HepG2 (cell line): Measurements from ENCODE around the gene RNASE13. TPM values are rescaled to one million over a fixed set of nuclear protein-coding genes. Genes with fewer than 3 reads are reported as not detected.

ENCODE experiments used
- CHD4 ChIP-seq: fragments of 200-600 bp; sonication (generic); IDR thresholded peaks from 2 replicates; pipeline ENCODE4 v1.7.0; 2017; ENCODE audit warnings: mild to moderate bottlenecking, low read length, borderline replicate concordance
- FOXM1 ChIP-seq: sonication (generic); formaldehyde crosslinking; IDR thresholded peaks from 2 replicates; pipeline ENCODE4 v1.5.0; 2020; ENCODE audit warnings: missing genetic modification reagents
- HNRNPUL1 ChIP-seq: fragments of 200-400 bp; formaldehyde crosslinking; IDR thresholded peaks from 2 replicates; pipeline ENCODE4 v1.6.1; 2017; ENCODE audit warnings: low read depth, mild to moderate bottlenecking, low read length, moderate library complexity
- MZF1 ChIP-seq: sonication (generic); formaldehyde crosslinking; IDR thresholded peaks from 2 replicates; pipeline ENCODE4 v1.8.1; 2023; ENCODE audit warnings: mild to moderate bottlenecking, missing genetic modification reagents, borderline replicate concordance
- NBN ChIP-seq: fragments of 450-650 bp; conservative IDR thresholded peaks from 2 replicates; pipeline ENCODE4 v1.6.1; 2017
- NFATC3 ChIP-seq: sonication (generic); formaldehyde crosslinking; IDR thresholded peaks from 2 replicates; pipeline ENCODE4 v1.5.1; 2020; ENCODE audit warnings: mild to moderate bottlenecking, missing genetic modification reagents
- PHF20 ChIP-seq: sonication (generic); formaldehyde crosslinking; IDR thresholded peaks from 2 replicates; pipeline ENCODE4 v1.5.0; 2020; ENCODE audit warnings: mild to moderate bottlenecking, missing genetic modification reagents
- POGZ ChIP-seq: sonication (generic); formaldehyde crosslinking; IDR thresholded peaks from 2 replicates; pipeline ENCODE4 v1.4.0; 2020; ENCODE audit warnings: mild to moderate bottlenecking, missing genetic modification reagents
- PRMT3 ChIP-seq: sonication (generic); formaldehyde crosslinking; IDR thresholded peaks from 2 replicates; pipeline ENCODE4 v1.8.1; 2022; ENCODE audit warnings: low read depth, mild to moderate bottlenecking, moderate library complexity, missing genetic modification reagents, borderline replicate concordance
- RAD51 ChIP-seq: fragments of 450-650 bp; IDR thresholded peaks from 2 replicates; pipeline ENCODE4 v1.6.1; 2016; ENCODE audit warnings: borderline replicate concordance
- SAFB2 ChIP-seq: sonication (generic); formaldehyde crosslinking; IDR thresholded peaks from 2 replicates; pipeline ENCODE4 v1.5.1; 2020; ENCODE audit warnings: missing genetic modification reagents, low read depth, mild to moderate bottlenecking, borderline replicate concordance
- SMYD3 ChIP-seq: sonication (generic); formaldehyde crosslinking; IDR thresholded peaks from 2 replicates; pipeline ENCODE4 v1.8.1; 2023; ENCODE audit warnings: mild to moderate bottlenecking, missing genetic modification reagents
- THAP11 ChIP-seq: IDR thresholded peaks from 2 replicates; pipeline ENCODE4 v1.6.1; 2016; ENCODE audit warnings: missing biosample characterization, missing genetic modification reagents
- TP53 ChIP-seq: sonication (generic); formaldehyde crosslinking; conservative IDR thresholded peaks from 2 replicates; pipeline ENCODE4 v1.4.0; 2020; ENCODE audit warnings: missing genetic modification reagents
- ZNF564 ChIP-seq: sonication (generic); formaldehyde crosslinking; IDR thresholded peaks from 2 replicates; pipeline ENCODE4 v1.8.1; 2023; ENCODE audit warnings: mild to moderate bottlenecking, missing genetic modification reagents
- ZNF567 ChIP-seq: sonication (generic); formaldehyde crosslinking; IDR thresholded peaks from 2 replicates; pipeline ENCODE4 v1.8.1; 2023; ENCODE audit warnings: mild to moderate bottlenecking, missing genetic modification reagents, borderline replicate concordance
- ZNF772 ChIP-seq: sonication (generic); formaldehyde crosslinking; IDR thresholded peaks from 2 replicates; pipeline ENCODE4 v1.5.0; 2020; ENCODE audit warnings: mild to moderate bottlenecking, missing genetic modification reagents
- ZNF878 ChIP-seq: sonication (generic); formaldehyde crosslinking; IDR thresholded peaks from 2 replicates; pipeline ENCODE4 v1.8.1; 2023; ENCODE audit warnings: mild to moderate bottlenecking, missing genetic modification reagents, moderate library complexity
- ZSCAN21 ChIP-seq: sonication (generic); formaldehyde crosslinking; IDR thresholded peaks from 2 replicates; pipeline ENCODE4 v1.8.0; 2022; ENCODE audit warnings: mild to moderate bottlenecking, missing genetic modification reagents, moderate library complexity, borderline replicate concordance
- polyA plus RNA-seq, 8 experiments: library from polyadenylated mRNA; depleted of rRNA in 3 of 8; stranded (reverse) in 7 of 8; unstranded in 1 of 8; fragments of >200 nt; fragmentation: Illumina TruSeq in 4 of 8; extraction: Trizol in 4 of 8; gene quantifications; 2 replicates each; pipeline versions ENCODE4 v1.2.1 to v1.2.3, GENCODE V29; 2011 to 2016; ENCODE audit warnings: low read depth in 4 of 8, missing spikeins in 1 of 8, mixed read lengths in 1 of 8; ENCODE audit not compliant: insufficient read depth in 1 of 8
- total RNA-seq, 5 experiments: library from RNA; depleted of rRNA; stranded (reverse); fragments of >200 nt; fragmentation: Illumina TruSeq; extraction: Trizol; gene quantifications; 2 replicates each; pipeline ENCODE4 v1.2.3, GENCODE V29; 2016; ENCODE audit warnings: low read depth in 1 of 5
- TF ChIP-seq, protein P1 (sequence below): sonication (generic); formaldehyde crosslinking; IDR thresholded peaks from 2 replicates; pipeline ENCODE4 v1.4.0; 2020; ENCODE audit warnings: missing genetic modification reagents
- TF ChIP-seq, protein P2 (sequence below): sonication (generic); formaldehyde crosslinking; IDR thresholded peaks from 2 replicates; pipeline ENCODE4 v1.9.0; 2021; ENCODE audit warnings: missing genetic modification reagents, mild to moderate bottlenecking, borderline replicate concordance
- TF ChIP-seq, protein P3 (sequence below): sonication (generic); formaldehyde crosslinking; IDR thresholded peaks from 2 replicates; pipeline ENCODE4 v1.9.0; 2022; ENCODE audit warnings: low read depth, missing genetic modification reagents
- TF ChIP-seq, protein P4 (sequence below): sonication (generic); formaldehyde crosslinking; IDR thresholded peaks from 2 replicates; pipeline ENCODE4 v1.5.0; 2020; ENCODE audit warnings: missing genetic modification reagents
- TF ChIP-seq, protein P5 (sequence below): IDR thresholded peaks from 2 replicates; pipeline ENCODE4 v1.6.1; 2016

RNASE13 gene
- total and polyA plus RNA-seq, 2 of the 13 experiments (the other 11 are each of a cell fraction or from before 2014, with no cell fraction given): 1.0 TPM; not detected in 1

DNA sequence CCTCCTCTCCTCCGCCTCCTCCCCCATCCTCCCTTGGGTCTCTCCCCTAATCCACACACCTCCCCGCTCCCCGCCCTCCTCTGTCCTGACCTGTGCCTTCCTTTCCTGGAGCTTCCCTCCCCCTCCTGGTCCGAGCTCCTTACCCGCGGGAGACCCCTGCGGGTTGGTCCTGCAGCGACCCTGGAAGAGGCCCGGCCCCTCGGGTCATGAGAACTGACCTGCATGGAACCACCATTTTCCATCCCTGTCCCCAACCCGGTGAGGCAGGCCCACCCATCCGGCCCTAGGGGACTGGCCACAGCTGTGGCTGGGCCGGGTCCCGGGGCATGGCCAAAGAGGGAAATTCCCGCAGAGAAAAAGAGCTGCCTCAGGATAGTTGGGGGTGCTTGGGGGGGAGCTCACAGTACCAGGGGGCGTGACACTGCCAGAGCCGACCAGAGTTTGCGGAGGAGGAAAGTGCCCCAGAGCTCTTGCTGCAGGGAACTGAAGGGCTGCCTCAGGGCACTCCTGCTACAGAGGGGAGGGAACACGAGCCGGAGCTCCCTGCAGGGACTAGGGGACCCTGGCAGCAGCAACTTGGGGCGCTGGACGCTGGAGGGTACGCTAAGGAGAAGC is 36.1 kb upstream of the RNASE13 start (continued):
- TF ChIP-seq ZNF772 (CRISPR knock-in tag) (no peak), SMYD3 (CRISPR knock-in tag) (no peak), CHD4 (no peak), NBN (no peak), SAFB2 (no peak), PHF20 (CRISPR knock-in tag) (no peak; the same call in 1 of the 2 replicates), ZNF564 (CRISPR knock-in tag) (no peak; the same call in 1 of the 2 replicates), NFATC3 (CRISPR knock-in tag) (no peak), TP53 (peak; percentile 49; the same call in 1 of the 2 replicates), FOXM1 (CRISPR knock-in tag) (no peak), RAD51 (no peak), ZSCAN21 (CRISPR knock-in tag) (0 out of 2 replicates have a peak, but pooled peaks have one; percentile 8), MZF1 (no peak), THAP11 (0 out of 2 replicates have a peak, but pooled peaks have one; percentile 7), POGZ (peak; percentile 23; the same call in 1 of the 2 replicates), ZNF878 (CRISPR knock-in tag) (no peak), HNRNPUL1 (no peak), ZNF567 (CRISPR knock-in tag) (no peak; the same call in 1 of the 2 replicates), PRMT3 (no peak)
- TF ChIP-seq, protein P1, sequence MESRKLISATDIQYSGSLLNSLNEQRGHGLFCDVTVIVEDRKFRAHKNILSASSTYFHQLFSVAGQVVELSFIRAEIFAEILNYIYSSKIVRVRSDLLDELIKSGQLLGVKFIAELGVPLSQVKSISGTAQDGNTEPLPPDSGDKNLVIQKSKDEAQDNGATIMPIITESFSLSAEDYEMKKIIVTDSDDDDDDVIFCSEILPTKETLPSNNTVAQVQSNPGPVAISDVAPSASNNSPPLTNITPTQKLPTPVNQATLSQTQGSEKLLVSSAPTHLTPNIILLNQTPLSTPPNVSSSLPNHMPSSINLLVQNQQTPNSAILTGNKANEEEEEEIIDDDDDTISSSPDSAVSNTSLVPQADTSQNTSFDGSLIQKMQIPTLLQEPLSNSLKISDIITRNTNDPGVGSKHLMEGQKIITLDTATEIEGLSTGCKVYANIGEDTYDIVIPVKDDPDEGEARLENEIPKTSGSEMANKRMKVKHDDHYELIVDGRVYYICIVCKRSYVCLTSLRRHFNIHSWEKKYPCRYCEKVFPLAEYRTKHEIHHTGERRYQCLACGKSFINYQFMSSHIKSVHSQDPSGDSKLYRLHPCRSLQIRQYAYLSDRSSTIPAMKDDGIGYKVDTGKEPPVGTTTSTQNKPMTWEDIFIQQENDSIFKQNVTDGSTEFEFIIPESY (CRISPR knock-in tag): no peak
- TF ChIP-seq, protein P2, sequence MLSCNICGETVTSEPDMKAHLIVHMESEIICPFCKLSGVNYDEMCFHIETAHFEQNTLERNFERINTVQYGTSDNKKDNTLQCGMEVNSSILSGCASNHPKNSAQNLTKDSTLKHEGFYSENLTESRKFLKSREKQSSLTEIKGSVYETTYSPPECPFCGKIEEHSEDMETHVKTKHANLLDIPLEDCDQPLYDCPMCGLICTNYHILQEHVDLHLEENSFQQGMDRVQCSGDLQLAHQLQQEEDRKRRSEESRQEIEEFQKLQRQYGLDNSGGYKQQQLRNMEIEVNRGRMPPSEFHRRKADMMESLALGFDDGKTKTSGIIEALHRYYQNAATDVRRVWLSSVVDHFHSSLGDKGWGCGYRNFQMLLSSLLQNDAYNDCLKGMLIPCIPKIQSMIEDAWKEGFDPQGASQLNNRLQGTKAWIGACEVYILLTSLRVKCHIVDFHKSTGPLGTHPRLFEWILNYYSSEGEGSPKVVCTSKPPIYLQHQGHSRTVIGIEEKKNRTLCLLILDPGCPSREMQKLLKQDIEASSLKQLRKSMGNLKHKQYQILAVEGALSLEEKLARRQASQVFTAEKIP (CRISPR knock-in tag): no peak
- TF ChIP-seq, protein P3, sequence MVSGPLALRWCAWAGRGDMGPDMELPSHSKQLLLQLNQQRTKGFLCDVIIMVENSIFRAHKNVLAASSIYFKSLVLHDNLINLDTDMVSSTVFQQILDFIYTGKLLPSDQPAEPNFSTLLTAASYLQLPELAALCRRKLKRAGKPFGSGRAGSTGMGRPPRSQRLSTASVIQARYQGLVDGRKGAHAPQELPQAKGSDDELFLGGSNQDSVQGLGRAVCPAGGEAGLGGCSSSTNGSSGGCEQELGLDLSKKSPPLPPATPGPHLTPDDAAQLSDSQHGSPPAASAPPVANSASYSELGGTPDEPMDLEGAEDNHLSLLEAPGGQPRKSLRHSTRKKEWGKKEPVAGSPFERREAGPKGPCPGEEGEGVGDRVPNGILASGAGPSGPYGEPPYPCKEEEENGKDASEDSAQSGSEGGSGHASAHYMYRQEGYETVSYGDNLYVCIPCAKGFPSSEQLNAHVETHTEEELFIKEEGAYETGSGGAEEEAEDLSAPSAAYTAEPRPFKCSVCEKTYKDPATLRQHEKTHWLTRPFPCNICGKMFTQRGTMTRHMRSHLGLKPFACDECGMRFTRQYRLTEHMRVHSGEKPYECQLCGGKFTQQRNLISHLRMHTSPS (CRISPR knock-in tag): no peak
- TF ChIP-seq, protein P4, sequence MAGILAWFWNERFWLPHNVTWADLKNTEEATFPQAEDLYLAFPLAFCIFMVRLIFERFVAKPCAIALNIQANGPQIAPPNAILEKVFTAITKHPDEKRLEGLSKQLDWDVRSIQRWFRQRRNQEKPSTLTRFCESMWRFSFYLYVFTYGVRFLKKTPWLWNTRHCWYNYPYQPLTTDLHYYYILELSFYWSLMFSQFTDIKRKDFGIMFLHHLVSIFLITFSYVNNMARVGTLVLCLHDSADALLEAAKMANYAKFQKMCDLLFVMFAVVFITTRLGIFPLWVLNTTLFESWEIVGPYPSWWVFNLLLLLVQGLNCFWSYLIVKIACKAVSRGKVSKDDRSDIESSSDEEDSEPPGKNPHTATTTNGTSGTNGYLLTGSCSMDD (CRISPR knock-in tag): no peak
- TF ChIP-seq, protein P5, sequence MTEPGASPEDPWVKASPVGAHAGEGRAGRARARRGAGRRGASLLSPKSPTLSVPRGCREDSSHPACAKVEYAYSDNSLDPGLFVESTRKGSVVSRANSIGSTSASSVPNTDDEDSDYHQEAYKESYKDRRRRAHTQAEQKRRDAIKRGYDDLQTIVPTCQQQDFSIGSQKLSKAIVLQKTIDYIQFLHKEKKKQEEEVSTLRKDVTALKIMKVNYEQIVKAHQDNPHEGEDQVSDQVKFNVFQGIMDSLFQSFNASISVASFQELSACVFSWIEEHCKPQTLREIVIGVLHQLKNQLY (CRISPR knock-in tag): no peak
